Stimulated activated CD4-positive, alpha-beta T cell treated with anti-CD3 and anti-CD28 coated beads, Interleukin-4, amount 100 ng/mL, for 48 hours (primary cell): ENCODE results near the gene TRA2A.
A peak's percentile ranks its signal among the peaks of the same experiment; 100 is the strongest.
"Not testable (repeated sequence)": the region's sequence is repeated elsewhere in the genome, so short reads cannot be mapped to it uniquely, and the experiment has no call there.

ENCODE experiments used
- DNase-seq, 2 donors: peaks; one replicate each; pipeline ENCODE4 v3.0.0-alpha.2; 2020; ENCODE audit warnings: low read depth in 2 of 2

The TRA2A gene

DNA sequence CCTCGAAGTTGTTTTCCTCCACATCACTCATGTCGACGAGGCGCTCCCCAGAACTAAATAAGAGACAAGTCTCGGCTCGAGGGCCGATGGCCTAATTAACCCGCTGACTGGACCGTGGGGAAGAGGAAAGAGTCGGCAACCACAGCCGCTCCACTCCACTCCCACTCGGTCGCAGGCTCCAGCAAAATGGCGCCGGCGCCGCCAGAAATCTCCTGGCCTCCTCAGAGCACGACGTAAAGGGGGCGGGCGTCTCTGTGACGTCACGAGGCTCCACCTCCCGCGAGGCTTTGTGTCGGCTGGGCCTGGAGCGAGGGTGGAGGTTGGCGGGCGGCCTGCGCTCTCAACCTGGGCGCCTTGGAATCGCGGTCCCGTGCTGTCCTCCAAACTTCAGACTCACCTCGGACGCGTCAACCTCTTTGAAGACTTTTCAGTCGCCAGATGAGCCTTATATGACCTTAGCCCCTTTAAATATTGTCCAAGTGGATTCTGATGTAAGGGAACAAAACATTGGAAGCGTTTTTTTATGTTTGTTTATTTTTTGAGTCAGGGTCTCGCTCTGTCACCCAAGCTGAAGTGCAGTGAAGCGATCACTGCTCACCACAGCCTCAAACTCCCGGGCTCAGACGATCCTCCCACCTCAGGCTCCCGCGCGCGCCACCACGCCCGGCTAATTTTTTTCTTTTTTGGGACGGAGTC is at the start of gene TRA2A:
TRA2A (minus strand) TSS at position 188 of the 696 bp plus-strand sequence; CDS start at position 31, 157 bp downstream.
- peak; percentile 96 to 98 for DNase-seq

DNA sequence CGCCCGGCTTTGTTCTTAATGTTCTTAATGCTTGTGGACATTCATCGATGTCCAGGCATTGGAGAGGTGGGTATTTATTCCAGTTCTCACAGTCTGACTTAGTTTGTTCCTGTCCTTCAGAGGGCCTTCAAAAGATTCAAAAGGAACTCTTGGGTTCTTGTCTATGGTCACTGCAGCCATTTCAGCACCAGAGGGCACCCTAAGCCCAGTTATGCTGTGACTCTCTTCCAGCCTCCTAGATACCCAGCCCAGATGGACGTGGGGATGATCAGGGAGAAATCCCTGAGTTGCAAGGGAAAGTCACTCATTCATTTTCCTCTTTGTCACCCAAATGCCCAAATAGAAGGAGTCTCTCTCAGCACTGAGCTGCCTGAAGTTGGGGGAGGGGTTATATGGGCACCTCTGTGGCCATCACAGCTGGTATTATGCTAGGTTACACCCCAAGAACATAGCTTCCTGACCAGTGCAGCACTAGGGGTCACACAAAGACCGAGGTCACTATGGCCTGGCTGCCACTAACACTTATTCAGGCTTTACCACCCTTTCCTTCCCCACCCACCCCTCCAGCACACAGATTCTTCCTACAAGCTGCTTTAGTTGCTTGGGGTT is 38.9 kb upstream of the TRA2A start:
- peak; percentile 55 to 59 for DNase-seq

- DNase-seq, result no peak
Observed at GRCh38 chr7:23558303-23558702, 26.5 kb upstream of the TRA2A start.

DNA sequence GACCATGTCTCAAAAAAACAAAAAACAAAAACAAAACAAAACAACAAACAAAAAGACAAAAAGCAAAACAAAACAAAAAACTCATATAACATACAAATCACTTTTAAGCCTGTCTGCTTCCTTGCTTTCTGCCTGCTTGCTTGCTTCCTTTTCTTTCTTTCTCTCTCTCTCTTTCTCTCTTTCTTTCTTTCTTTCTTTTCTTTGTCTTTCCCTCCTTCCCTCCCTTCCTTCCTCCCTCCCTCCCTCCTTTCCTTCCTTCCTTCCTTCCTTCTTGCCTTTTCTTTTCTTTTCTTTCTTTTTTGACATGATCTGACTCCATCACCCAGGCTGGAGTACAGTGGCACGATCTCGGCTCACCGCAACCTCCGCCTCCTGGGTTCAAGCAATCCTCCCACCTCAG is 15.9 kb upstream of the TRA2A start:
- DNase-seq, result no peak

DNA sequence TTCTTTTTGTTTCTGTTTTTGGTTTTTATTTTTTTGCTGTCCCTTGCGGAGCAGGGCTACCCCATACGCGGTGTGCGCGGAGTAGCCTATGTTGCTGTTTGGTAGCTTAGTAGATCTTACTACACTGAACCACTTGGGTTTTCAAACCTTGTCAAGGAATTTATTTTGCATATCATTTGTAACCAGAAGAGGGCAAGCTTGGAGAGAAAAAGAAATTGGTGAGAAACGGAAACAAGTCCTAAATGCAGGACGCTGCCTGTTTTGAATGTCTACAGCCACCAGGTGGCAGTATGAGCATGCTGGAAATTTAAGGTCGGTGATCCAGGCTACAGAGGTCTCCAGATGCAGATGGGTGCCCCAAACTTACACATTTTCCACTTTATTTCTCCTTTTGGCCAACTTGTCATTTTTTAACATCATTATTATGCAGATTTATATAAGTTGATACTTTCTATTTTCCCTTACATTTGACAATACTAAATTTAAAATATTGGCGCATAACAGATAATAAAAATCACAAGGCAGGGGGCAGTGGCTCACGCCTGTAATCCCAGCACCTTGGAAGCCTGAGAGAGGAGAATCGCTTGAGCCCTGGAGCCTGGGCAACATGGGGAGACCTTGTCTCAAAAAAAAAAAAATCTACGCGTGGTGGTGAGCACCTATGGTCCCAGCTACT is 15.3 kb upstream of the TRA2A start:
- peak; percentile 47 to 59 for DNase-seq

DNA sequence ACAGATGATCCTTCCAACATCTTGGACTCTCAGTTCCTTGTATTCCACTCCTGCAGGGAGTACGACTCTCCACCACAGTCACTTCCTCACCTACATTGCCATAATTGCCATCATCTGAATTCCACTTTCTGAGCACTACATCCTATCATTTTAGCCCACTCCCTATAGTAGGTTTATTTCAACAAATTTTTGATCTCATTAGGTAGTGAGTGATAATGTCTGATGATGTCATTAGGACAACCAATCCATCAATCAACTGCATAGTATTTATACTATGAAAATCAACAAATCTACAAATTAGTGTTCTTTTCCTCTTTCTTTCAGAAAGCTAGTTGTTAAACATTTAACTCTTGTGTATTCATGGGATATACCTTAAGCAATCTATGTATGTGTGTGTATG is 13.7 kb upstream of the TRA2A start:
- DNase-seq, result no peak

GRCh38 chr7:23544913-23545354 is 13.2 kb upstream of the TRA2A start:
- DNase-seq, result no peak

- DNase-seq, result no peak
Observed at GRCh38 chr7:23542752-23543151, 11.0 kb upstream of the TRA2A start.

GRCh38 chr7:23539494-23539907 is 7.7 kb upstream of the TRA2A start:
- no peak for DNase-seq

DNA sequence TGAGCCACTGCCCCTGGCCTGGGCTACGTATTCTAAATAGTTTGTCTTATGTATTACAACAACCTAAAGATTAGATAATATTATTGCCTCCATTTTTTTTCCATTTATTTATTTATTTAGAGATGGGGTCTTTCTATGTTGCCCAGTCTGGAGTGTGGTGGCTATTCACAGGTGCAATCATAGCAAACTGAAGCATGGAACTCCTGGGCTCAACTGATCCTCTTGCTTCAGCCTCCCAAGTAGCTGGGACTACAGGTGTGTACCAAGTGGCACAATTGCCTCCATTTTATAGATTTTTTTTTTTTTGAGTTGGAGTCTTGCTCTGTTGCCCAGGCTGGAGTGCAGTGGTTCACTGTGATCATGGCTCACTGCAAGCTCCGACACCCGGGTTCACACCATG is 6.5 kb upstream of the TRA2A start:
- no peak for DNase-seq

DNA sequence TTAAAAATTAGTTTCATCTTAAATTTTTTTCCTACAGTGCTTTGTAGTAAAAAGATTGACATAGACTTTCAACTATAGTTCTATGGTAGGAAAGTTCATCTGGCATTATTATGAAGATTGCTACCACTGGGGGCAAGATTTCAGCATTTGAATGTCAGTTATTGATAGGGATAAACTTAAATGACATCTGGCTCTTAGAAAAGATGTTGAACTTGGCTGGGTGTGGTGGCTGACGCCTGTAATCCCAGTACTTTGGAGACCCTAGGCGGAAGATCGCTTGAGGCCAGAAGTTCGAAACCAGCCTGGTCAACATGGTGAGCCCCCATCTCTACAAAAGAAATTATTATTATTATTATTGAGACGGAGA is 1.4 kb upstream of the TRA2A start:
- no peak for DNase-seq

DNA sequence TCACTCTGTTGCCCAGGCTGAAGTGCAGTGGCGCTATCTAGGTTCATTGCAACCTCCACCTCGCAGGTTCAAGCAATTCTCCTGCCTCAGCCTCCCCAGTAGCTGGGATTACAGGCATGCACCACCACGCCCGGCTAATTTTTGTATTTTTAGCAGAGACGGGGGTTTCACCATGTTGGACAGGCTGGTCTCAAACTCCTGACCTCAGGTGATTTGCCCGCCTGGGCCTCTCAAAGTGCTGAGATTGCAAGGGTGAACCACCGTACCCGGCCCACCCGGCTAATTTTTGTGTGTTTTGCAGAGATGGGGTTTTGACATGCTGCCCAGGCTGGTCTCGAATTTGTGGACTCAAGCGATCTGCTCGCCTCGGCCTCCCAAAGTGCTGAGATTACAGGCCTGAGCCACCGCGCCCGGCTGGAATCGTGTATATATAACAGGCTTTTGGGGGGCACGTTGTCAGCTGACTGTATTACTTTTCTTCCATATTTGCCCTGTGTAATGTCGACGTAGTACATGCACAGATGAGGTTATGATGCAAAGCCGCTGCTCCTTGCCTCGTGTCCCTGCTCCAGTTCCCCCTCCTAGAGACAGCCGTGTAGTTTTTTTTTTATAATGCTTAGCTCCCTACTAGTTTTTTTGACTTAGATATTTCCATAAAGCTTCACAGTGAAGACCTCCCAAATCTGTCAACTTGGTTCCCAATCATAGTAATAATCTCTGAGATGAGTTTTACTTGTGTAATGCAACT is 883 bp upstream of the TRA2A start:
- no peak for DNase-seq

- DNase-seq, result peak; percentile 43 to 49
Observed at GRCh38 chr7:23531050-23531793, 559 bp downstream of the TRA2A start.

DNA sequence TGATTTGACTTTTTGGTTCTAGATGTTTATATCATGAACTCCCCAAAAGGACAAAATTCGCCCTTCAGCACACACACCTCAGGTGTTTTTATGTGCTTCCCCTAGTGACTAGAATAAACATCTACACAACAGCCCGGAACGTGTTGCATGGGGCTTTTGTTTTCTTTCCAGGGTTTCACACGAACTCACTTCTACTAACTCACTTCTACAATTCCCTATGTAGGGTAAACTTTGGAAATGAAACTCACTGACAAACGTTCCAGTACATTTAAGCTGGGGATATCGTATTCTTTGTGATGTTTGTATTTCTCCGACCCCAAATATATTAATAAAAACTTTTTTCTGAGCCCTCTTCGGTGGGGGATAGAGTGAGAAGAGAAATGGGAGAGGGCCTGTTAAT is 1.4 kb downstream of the TRA2A start:
- no peak for DNase-seq

DNA sequence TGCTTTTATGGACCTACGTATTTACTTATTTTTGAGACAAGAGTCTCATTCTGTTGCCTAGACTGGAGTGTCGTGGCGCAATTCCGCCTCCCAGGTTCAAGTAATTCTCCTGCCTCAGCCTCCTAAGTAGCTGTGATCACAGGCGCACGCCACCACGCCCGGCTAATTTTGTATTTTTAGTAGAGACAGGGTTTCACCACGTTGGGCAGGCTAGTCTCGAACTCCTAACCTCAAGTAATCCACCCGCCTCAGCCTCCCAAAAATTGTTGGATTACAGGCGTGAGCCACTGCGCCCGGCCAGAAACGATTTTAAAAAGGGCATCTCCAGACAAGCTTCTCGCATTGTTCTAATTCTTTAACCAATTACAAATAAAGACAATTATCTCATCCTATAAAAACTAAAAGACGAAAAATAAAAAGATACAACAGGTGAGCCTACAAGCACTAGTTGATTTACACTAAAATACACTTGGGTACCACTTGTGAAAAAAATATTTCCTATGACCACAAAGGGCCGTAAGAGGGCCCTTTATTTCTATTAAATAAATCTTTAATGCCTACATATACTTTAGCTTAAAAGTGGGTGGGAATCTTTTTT is 2.4 kb downstream of the TRA2A start:
- no peak for DNase-seq

- not testable (repeated sequence) for DNase-seq
Observed at GRCh38 chr7:23525611-23526010, 6.2 kb downstream of the TRA2A start.

- DNase-seq, result no peak
Observed at GRCh38 chr7:23524473-23524872, 7.3 kb downstream of the TRA2A start.

DNA sequence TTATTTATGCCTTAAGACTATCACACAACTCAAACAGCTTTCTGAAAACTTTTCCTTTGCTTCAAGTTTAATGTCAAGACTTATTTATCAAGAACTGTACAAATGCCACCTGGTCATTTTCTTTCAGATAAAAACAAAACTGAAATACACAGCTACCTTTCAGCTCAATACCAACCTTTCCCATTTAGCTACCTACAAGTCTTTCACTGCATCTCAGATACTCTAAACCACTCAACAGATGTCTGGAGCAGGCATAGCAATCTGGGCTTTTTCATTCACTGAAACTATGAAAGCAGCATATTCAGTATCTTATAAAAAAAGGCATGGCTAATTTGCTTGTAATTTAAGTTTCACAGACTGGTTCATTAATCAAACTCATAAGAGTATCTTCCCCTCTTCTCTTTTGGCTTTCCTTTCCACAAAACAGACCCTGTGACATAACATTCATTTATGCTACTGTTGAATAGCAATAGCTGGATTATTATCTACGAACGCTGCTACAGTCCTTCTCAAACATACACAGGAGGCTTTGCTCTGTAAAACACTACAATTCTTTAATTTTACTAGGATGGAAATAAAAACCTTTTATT is 8.2 kb downstream of the TRA2A start:
- no peak for DNase-seq

DNA sequence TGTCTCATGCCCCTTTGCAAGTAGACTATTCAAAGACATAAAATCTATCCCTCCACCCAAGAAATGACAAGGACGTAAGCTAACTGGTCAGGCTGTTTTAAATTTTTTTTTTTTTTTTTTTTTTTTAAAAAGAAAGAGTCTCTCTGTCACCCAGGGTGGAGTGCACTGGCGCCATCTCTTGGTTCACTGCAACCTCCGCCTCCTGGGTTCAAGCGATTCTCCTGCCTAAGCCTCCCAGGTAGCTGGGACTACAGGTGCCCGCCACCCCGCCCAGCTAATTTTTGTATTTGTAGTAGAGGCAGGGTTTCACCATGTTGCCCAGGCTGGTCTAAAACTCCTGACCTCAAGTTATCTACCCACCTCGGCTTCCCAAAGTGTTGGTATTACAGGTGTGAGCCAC is 11.2 kb downstream of the TRA2A start:
- DNase-seq, result no peak

- DNase-seq, result no peak
Observed at GRCh38 chr7:23514755-23515154, 17.0 kb downstream of the TRA2A start.

DNA sequence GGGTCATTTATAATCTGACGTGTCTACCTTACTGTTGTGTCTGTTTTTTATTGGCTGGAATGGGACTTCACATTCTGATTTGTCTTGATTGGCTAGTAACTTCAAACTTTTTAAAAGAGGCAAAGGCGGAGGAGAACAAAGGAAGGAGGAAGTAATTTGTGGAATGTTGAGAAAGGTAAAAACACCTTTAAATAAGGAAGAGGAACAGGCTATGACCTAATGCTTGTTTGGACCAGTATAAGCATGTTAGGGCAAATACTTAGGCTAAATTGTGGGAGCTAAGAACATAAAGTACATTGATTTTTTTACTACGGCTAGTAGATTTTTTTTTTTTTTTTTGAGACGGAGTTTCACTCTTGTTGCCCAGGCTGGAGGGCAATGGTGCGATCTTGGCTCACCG is 18.0 kb downstream of the TRA2A start:
- DNase-seq, result not testable (repeated sequence)
